ENCODE data around the gene SSH2. TPM values are rescaled to one million over a fixed set of nuclear protein-coding genes. Genes with fewer than 3 reads are reported as not detected.

Gene SSH2
- total and polyA plus RNA-seq, 7 experiments from 2014 or later: 33.9 to 109 (median 76.2) TPM

GRCh38 chr17:29918922-29919856 is 10.8 kb downstream of the SSH2 start:
- Mint-ChIP-seq H3K4me1 (peaks cover 17 to 40% (median 26%) of the 10 kb centered on the region in 7 donors), H3K27me3 (no peaks in the 10 kb centered on the region), H3K27ac (peak overlapping the region in 4 of 9 donors; percentile 34 to 66 (median 41)), H3K4me3 (no peak overlapping the region), H3K36me3 (peaks cover 0 to 5% (median 5%) of the 10 kb centered on the region in 5 donors), H3K9me3 (no peaks in the 10 kb centered on the region)
- ChIA-PET CTCF (interaction anchor here (1.0 to 2.0 kb wide), 4 partner anchors 12 to 306 kb away, joined by 3 to 15 read pairs (median 4); partner anchors contain the start of gene SSH2), POLR2A (interaction anchor here (0.6 to 1.2 kb wide), 2 partner anchors 11 to 1797 kb away, joined by 3 to 4 read pairs; partner anchors contain the start of gene SSH2)
- Histone ChIP-seq H3K4me1 (ENCODE audit: control insufficient read depth in 2 of 2, insufficient read depth in 2 of 2, low read length in 2 of 2) (no peaks in the 10 kb centered on the region), H3K27ac (ENCODE audit: low read depth, low read length) (no peak overlapping the region), H3K4me3 (ENCODE audit: low read length) (no peak overlapping the region), H3K9me3 (ENCODE audit: control insufficient read depth in 2 of 3, low read length in 3 of 3) (no peaks in the 10 kb centered on the region), H3K36me3 (ENCODE audit: control insufficient read depth in 2 of 3, insufficient read depth in 3 of 3, low read length in 3 of 3) (no peaks in the 10 kb centered on the region), H3K27me3 (ENCODE audit: control insufficient read depth in 2 of 2, insufficient read depth in 2 of 2, low read length in 2 of 2) (no peaks in the 10 kb centered on the region)
- ATAC-seq: no peak
- intact Hi-C loops (cut with micrococcal nuclease): no loop called here
- DNase-seq: no peak

DNA sequence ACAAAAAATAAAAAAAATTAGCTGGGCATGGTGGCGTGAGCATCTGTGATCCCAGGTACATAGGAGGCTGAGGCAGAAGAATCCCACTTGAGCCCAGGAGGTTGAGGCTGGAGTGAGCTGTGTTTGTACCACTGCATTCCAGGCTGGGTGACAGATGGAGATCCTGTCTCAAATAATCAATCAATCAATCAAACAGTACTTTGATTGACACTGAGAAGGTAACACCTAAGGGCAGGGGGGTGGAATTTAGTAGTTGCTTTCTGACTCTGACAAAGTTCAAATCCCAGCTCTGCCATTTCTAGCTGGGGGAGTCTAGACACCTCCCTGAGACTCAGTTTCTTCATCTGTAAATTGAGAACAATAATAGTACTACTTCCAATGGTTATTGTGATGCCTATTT is 12.0 kb downstream of the SSH2 start:
- Histone ChIP-seq H3K4me1 (ENCODE audit: control insufficient read depth in 2 of 2, insufficient read depth in 2 of 2, low read length in 2 of 2) (no peaks in the 10 kb centered on the region), H3K9me3 (ENCODE audit: control insufficient read depth in 2 of 3, low read length in 3 of 3) (no peaks in the 10 kb centered on the region), H3K27me3 (ENCODE audit: control insufficient read depth in 2 of 2, insufficient read depth in 2 of 2, low read length in 2 of 2) (no peaks in the 10 kb centered on the region), H3K27ac (ENCODE audit: low read depth, low read length) (no peak overlapping the region), H3K36me3 (ENCODE audit: control insufficient read depth in 2 of 3, insufficient read depth in 3 of 3, low read length in 3 of 3) (no peaks in the 10 kb centered on the region), H3K4me3 (ENCODE audit: low read length) (no peak overlapping the region)
- H3K4me1 Mint-ChIP-seq: peaks cover 17 to 40% (median 26%) of the 10 kb centered on the region in 7 donors
- no peaks in the 10 kb centered on the region for H3K9me3 Mint-ChIP-seq
- H3K36me3 Mint-ChIP-seq: peaks cover 0 to 5% (median 5%) of the 10 kb centered on the region in 5 donors
- ChIA-PET CTCF (no interaction called here), POLR2A (interaction anchor here (0.8 kb wide), 1 partner anchor 101 kb away, joined by 3 read pairs; no protein-coding TSS in a partner anchor)
- no peak for ATAC-seq
- H3K4me3 Mint-ChIP-seq: no peak overlapping the region
- intact Hi-C loops (cut with micrococcal nuclease): no loop called here
- H3K27me3 Mint-ChIP-seq: no peaks in the 10 kb centered on the region
- H3K27ac Mint-ChIP-seq: no peak overlapping the region
- DNase-seq: no peak

DNA sequence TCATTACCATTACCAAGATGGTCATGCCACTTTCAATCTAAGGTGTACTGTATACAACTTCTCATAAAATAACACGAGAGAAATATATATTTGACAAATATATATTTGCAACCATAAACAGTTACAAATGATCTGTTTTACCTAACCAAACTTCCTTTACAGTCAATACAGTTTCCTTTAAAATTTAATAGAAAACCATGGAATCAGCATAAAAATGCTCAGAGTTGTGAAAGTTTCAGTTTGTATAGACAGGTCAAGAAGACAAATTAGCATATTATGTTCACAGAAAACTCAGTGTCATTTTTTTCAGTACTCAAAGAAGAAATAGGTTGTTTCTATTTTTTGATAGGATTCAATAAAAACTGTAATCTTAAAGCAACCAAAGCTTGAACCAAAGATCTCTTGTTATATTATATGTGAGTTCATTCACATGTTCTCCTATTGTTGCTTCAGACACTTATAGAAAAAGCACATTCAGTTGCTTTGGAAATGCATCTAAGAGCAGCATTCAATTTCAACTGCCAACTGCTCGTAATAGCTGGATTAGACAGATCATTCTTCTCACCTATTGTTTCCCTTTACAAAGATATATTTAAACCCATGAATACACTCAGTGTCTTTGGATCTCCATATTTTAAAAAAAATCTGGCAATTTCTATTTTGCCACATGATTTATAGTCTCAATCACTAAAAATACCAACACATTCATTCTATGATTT is 15.1 kb downstream of the SSH2 start:
- H3K27ac ChIP-seq (ENCODE audit: low read depth, low read length): no peak overlapping the region
- CTCF ChIA-PET: no interaction called here
- ATAC-seq (no peak), DNase-seq (no peak)
- no peak overlapping the region for H3K4me3 ChIP-seq (ENCODE audit: low read length)
- no peaks in the 10 kb centered on the region for H3K27me3 Mint-ChIP-seq
- H3K4me1 ChIP-seq (ENCODE audit: control insufficient read depth in 2 of 2, insufficient read depth in 2 of 2, low read length in 2 of 2): no peaks in the 10 kb centered on the region
- intact Hi-C loops (cut with micrococcal nuclease): no loop called here
- POLR2A ChIA-PET: interaction anchor here (0.7 kb wide), 1 partner anchor 9 kb away, joined by 3 read pairs; no protein-coding TSS in a partner anchor
- H3K4me1 Mint-ChIP-seq: peaks cover 14 to 55% (median 25%) of the 10 kb centered on the region in 7 donors
- H3K36me3 Mint-ChIP-seq: peaks cover 0 to 10% (median 0%) of the 10 kb centered on the region in 5 donors
- no peaks in the 10 kb centered on the region for H3K36me3 ChIP-seq (ENCODE audit: control insufficient read depth in 2 of 3, insufficient read depth in 3 of 3, low read length in 3 of 3)
- no peaks in the 10 kb centered on the region for H3K9me3 Mint-ChIP-seq
- H3K9me3 ChIP-seq (ENCODE audit: control insufficient read depth in 2 of 3, low read length in 3 of 3): no peaks in the 10 kb centered on the region
- H3K27me3 ChIP-seq (ENCODE audit: control insufficient read depth in 2 of 2, insufficient read depth in 2 of 2, low read length in 2 of 2): no peaks in the 10 kb centered on the region
- no peak overlapping the region for H3K27ac Mint-ChIP-seq
- no peak overlapping the region for H3K4me3 Mint-ChIP-seq

DNA sequence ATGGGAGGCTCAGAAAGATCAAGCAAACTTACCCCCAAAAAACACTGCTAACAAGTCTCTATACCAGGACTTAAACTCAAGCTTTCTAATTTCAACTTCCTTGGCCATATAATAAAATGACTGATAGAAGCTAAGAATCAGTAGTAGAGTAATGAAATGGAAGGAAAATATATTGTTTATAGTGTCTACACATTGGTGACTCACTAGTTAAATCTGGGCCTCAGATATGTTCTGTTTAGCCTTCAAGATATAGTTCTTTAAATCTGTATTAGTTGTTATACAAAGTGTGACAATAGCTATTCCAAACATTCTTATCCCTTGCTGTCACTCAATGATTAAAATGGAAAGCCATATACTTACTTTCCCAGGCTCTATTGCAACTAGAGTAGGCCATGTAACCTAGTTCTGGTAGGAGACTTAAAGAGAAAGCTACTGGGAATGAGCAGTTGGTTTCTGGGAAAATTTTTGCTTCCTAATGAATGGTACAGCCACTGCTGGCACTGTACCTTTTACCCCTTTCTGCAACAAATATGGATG is 18.3 kb downstream of the SSH2 start:
- Histone ChIP-seq H3K27ac (ENCODE audit: low read depth, low read length) (no peak overlapping the region), H3K27me3 (ENCODE audit: control insufficient read depth in 2 of 2, insufficient read depth in 2 of 2, low read length in 2 of 2) (no peaks in the 10 kb centered on the region), H3K36me3 (ENCODE audit: control insufficient read depth in 2 of 3, insufficient read depth in 3 of 3, low read length in 3 of 3) (no peaks in the 10 kb centered on the region), H3K4me1 (ENCODE audit: control insufficient read depth in 2 of 2, insufficient read depth in 2 of 2, low read length in 2 of 2) (no peaks in the 10 kb centered on the region), H3K9me3 (ENCODE audit: control insufficient read depth in 2 of 3, low read length in 3 of 3) (no peaks in the 10 kb centered on the region), H3K4me3 (ENCODE audit: low read length) (no peak overlapping the region)
- Mint-ChIP-seq H3K36me3 (peaks cover 0 to 17% (median 6%) of the 10 kb centered on the region in 5 donors), H3K27ac (no peak overlapping the region), H3K4me3 (no peak overlapping the region), H3K27me3 (no peaks in the 10 kb centered on the region), H3K9me3 (peaks cover 0 to 6% (median 0%) of the 10 kb centered on the region in 11 donors), H3K4me1 (peaks cover 5 to 44% (median 20%) of the 10 kb centered on the region in 7 donors)
- intact Hi-C loops (cut with micrococcal nuclease): no loop called here
- ATAC-seq (no peak), DNase-seq (no peak)
- POLR2A ChIA-PET: interaction anchor here (0.6 kb wide), 1 partner anchor 298 kb away, joined by 3 read pairs; no protein-coding TSS in a partner anchor
- CTCF ChIA-PET: no interaction called here

DNA sequence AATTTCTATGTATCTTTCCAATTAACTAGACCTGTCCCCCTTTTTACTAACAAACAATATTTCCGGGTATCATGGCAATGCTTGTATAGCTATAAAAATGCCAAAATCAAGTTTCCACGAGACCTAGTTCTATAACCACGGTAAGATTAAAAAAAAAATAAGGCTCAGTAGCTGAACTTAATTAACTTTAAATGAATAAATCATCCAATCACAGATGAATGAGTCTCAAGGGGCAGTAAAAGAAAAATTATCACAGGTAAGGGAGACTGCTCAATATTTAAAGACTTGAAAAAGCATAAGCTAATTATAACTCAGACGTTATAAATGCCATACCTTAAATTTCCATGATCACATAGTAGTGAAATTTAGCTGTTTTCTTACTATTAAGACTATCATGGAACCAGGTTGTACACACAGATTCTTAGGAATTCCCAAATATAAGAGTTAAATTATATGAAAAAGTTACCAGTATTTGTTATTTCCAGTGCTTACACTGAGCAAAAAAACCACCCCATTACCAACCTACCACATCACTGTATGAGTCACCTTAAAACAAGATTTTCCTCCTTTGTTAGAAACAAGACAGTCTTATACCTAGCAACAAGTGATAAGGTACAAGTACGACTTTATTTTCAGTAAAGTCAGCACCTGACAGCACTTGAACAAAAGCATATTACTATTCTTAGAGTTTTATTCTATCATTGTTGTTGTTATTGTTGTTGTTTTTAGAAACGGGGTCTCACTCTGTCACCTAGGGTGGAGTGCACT is 20.6 kb downstream of the SSH2 start:
- DNase-seq (no peak), ATAC-seq (no peak)
- no peak overlapping the region for H3K4me3 Mint-ChIP-seq
- no peak overlapping the region for H3K27ac Mint-ChIP-seq
- Histone ChIP-seq H3K9me3 (ENCODE audit: control insufficient read depth in 2 of 3, low read length in 3 of 3) (no peaks in the 10 kb centered on the region), H3K4me1 (ENCODE audit: control insufficient read depth in 2 of 2, insufficient read depth in 2 of 2, low read length in 2 of 2) (no peaks in the 10 kb centered on the region), H3K27me3 (ENCODE audit: control insufficient read depth in 2 of 2, insufficient read depth in 2 of 2, low read length in 2 of 2) (no peaks in the 10 kb centered on the region), H3K36me3 (ENCODE audit: control insufficient read depth in 2 of 3, insufficient read depth in 3 of 3, low read length in 3 of 3) (no peaks in the 10 kb centered on the region), H3K27ac (ENCODE audit: low read depth, low read length) (no peak overlapping the region), H3K4me3 (ENCODE audit: low read length) (no peak overlapping the region)
- H3K36me3 Mint-ChIP-seq: peaks cover 5 to 31% (median 17%) of the 10 kb centered on the region in 5 donors
- POLR2A ChIA-PET: no interaction called here
- CTCF ChIA-PET: interaction anchor here (0.6 to 1.0 kb wide), 4 partner anchors 12 to 991 kb away, joined by 3 to 4 read pairs (median 3); no protein-coding TSS in a partner anchor
- H3K27me3 Mint-ChIP-seq: no peaks in the 10 kb centered on the region
- peaks cover 0 to 12% (median 0%) of the 10 kb centered on the region in 11 donors for H3K9me3 Mint-ChIP-seq
- intact Hi-C loops (cut with micrococcal nuclease): no loop called here
- peaks cover 15 to 43% (median 32%) of the 10 kb centered on the region in 7 donors for H3K4me1 Mint-ChIP-seq

- Histone ChIP-seq H3K36me3 (ENCODE audit: control insufficient read depth in 2 of 3, insufficient read depth in 3 of 3, low read length in 3 of 3) (no peaks in the 10 kb centered on the region), H3K4me3 (ENCODE audit: low read length) (no peak overlapping the region), H3K27ac (ENCODE audit: low read depth, low read length) (no peak overlapping the region), H3K4me1 (ENCODE audit: control insufficient read depth in 2 of 2, insufficient read depth in 2 of 2, low read length in 2 of 2) (peaks cover 0 to under 1% of the 10 kb centered on the region in 2 donors), H3K9me3 (ENCODE audit: control insufficient read depth in 2 of 3, low read length in 3 of 3) (no peaks in the 10 kb centered on the region), H3K27me3 (ENCODE audit: control insufficient read depth in 2 of 2, insufficient read depth in 2 of 2, low read length in 2 of 2) (no peaks in the 10 kb centered on the region)
- Mint-ChIP-seq H3K27me3 (no peaks in the 10 kb centered on the region), H3K27ac (peak overlapping the region in 1 of 9 donors; percentile 41), H3K9me3 (peaks cover 0 to 12% (median 0%) of the 10 kb centered on the region in 11 donors), H3K4me3 (peak overlapping the region in 1 of 10 donors; percentile 26), H3K4me1 (peaks cover 19 to 58% (median 49%) of the 10 kb centered on the region in 7 donors), H3K36me3 (peaks cover 5 to 34% (median 17%) of the 10 kb centered on the region in 5 donors)
- POLR2A ChIA-PET: interaction anchor here (0.6 kb wide), 1 partner anchor 315 kb away, joined by 5 read pairs; no protein-coding TSS in a partner anchor
- ATAC-seq (no peak), DNase-seq (no peak)
- CTCF ChIA-PET: no interaction called here
- intact Hi-C loops (cut with micrococcal nuclease): no loop called here
Observed at GRCh38 chr17:29906969-29907368, 23.1 kb downstream of the SSH2 start.
